Neural cell (in vitro differentiated cells): ENCODE measurements around the gene MSANTD3. TPM values are rescaled to one million over a fixed set of nuclear protein-coding genes. Genes with fewer than 3 reads are reported as not detected.
"Not testable (repeated sequence)": the region's sequence is repeated elsewhere in the genome, so short reads cannot be mapped to it uniquely, and the experiment has no call there.

Experiments
- H2AFZ ChIP-seq: fragments of 200-600, 300-800 bp; sonication (generic), shearing (Covaris generic); 2 replicates; pipeline ENCODE4 v1.6.0; 2014; ENCODE audit warnings: low read depth, mild to moderate bottlenecking, antibody characterized with exemption, low read length, moderate library complexity
- H3F3A ChIP-seq: fragments of 200-600 bp; shearing (Covaris generic); 2 replicates; pipeline ENCODE4 v1.6.1; 2016; ENCODE audit warnings: mild to moderate bottlenecking, moderate library complexity, mixed read lengths, antibody characterized with exemption, low read length; ENCODE audit not compliant: insufficient read depth, poor library complexity, severe bottlenecking
- H3K27ac ChIP-seq: fragments of 200-600, 300-800 bp; sonication (generic), shearing (Covaris generic); 2 replicates; pipeline ENCODE4 v1.5.1; 2014; ENCODE audit warnings: mild to moderate bottlenecking, low read length, moderate library complexity
- H3K27me3 ChIP-seq: fragments of 300-800, 200-600 bp; sonication (generic), shearing (Covaris generic); 2 replicates; pipeline ENCODE4 v1.6.0; 2014; ENCODE audit warnings: mild to moderate bottlenecking, low read depth, low read length, moderate library complexity; ENCODE audit not compliant: insufficient read depth
- H3K36me3 ChIP-seq: fragments of 300-800, 200-600 bp; sonication (generic), shearing (Covaris generic); 2 replicates; pipeline ENCODE4 v1.5.1; 2014; ENCODE audit warnings: mild to moderate bottlenecking, antibody characterized with exemption, low read length, moderate library complexity; ENCODE audit not compliant: insufficient read depth
- H3K4me2 ChIP-seq: fragments of 300-800, 200-600 bp; sonication (generic), shearing (Covaris generic); 2 replicates; pipeline ENCODE4 v1.6.0; 2014; ENCODE audit warnings: mild to moderate bottlenecking, low read length
- H3K4me3 ChIP-seq: fragments of 300-800, 200-600 bp; sonication (generic), shearing (Covaris generic); 2 replicates; pipeline ENCODE4 v1.5.1; 2014; ENCODE audit warnings: mild to moderate bottlenecking, low read length, moderate library complexity
- H3K79me2 ChIP-seq: fragments of 200-600 bp; shearing (Covaris generic); replicated peaks from 2 replicates; pipeline ENCODE4 v1.6.0; 2014; ENCODE audit warnings: mild to moderate bottlenecking, low read length, moderate library complexity; ENCODE audit not compliant: insufficient read depth
- H3K9ac ChIP-seq: fragments of 300-800, 200-600 bp; sonication (generic), shearing (Covaris generic); 2 replicates; pipeline ENCODE4 v1.6.1; 2016; ENCODE audit warnings: mild to moderate bottlenecking, low read length, mixed read lengths
- H3K9me2 ChIP-seq: fragments of 200-600 bp; shearing (Covaris generic); 2 replicates; pipeline ENCODE4 v1.6.1; 2016; ENCODE audit warnings: mild to moderate bottlenecking, low read length, mixed read lengths; ENCODE audit not compliant: insufficient read depth
- H3K9me3 ChIP-seq: fragments of 200-600, 300-800 bp; sonication (generic), shearing (Covaris generic); 2 replicates; pipeline ENCODE4 v1.6.1; 2016; ENCODE audit warnings: mild to moderate bottlenecking, mixed run types, low read length, moderate library complexity, mixed read lengths
- H4K20me1 ChIP-seq: fragments of 200-600 bp; shearing (Covaris generic); 2 replicates; pipeline ENCODE4 v1.6.1; 2016; ENCODE audit warnings: mild to moderate bottlenecking, mixed run types; ENCODE audit not compliant: insufficient read depth
- CTCF ChIP-seq: fragments of 450-650 bp; IDR thresholded peaks from 2 replicates; pipeline ENCODE4 v1.5.1; 2014; ENCODE audit warnings: antibody characterized with exemption, mild to moderate bottlenecking, moderate library complexity; ENCODE audit not compliant: poor library complexity, severe bottlenecking
- EP300 ChIP-seq: fragments of 450-650 bp; conservative IDR thresholded peaks from 2 replicates; pipeline ENCODE4 v1.6.1; 2014; ENCODE audit warnings: antibody characterized with exemption, mild to moderate bottlenecking, moderate library complexity; ENCODE audit not compliant: poor library complexity, severe bottlenecking
- EZH2 ChIP-seq: fragments of 200-600, 300-800 bp; shearing (Covaris generic), sonication (generic); IDR thresholded peaks from 2 replicates; pipeline ENCODE4 v1.6.1; 2014; ENCODE audit warnings: antibody characterized with exemption, low read length, borderline replicate concordance, mild to moderate bottlenecking; ENCODE audit not compliant: insufficient read depth, poor library complexity, severe bottlenecking
- MXI1 ChIP-seq: fragments of 450-650 bp; conservative IDR thresholded peaks from 2 replicates; pipeline ENCODE4 v1.6.1; 2014; ENCODE audit warnings: antibody characterized with exemption, mild to moderate bottlenecking; ENCODE audit not compliant: poor library complexity, severe bottlenecking
- POLR2AphosphoS5 ChIP-seq: IDR thresholded peaks from 2 replicates; pipeline ENCODE4 v1.6.1; 2012
- RAD21 ChIP-seq: fragments of 450-650 bp; conservative IDR thresholded peaks from 2 replicates; pipeline ENCODE4 v1.6.1; 2014; ENCODE audit warnings: antibody characterized with exemption, mild to moderate bottlenecking, moderate library complexity
- REST ChIP-seq: IDR thresholded peaks from 2 replicates; pipeline ENCODE4 v1.6.1; 2012; ENCODE audit warnings: borderline replicate concordance
- SMC3 ChIP-seq: fragments of 450-650 bp; conservative IDR thresholded peaks from 2 replicates; pipeline ENCODE4 v1.6.1; 2014; ENCODE audit warnings: antibody characterized with exemption, mild to moderate bottlenecking, moderate library complexity; ENCODE audit not compliant: poor library complexity
- TAF1 ChIP-seq: IDR thresholded peaks from 2 replicates; pipeline ENCODE4 v1.6.1; 2012; ENCODE audit warnings: low read depth
- polyA plus RNA-seq: library from polyadenylated mRNA; depleted of rRNA; stranded (reverse); fragments of >200 nt; gene quantifications from 2 replicates; pipeline ENCODE4 v1.2.3, GENCODE V29; 2014

Gene MSANTD3
- polyA plus RNA-seq, 1 donor from 2014 or later = 82.6 TPM

DNA sequence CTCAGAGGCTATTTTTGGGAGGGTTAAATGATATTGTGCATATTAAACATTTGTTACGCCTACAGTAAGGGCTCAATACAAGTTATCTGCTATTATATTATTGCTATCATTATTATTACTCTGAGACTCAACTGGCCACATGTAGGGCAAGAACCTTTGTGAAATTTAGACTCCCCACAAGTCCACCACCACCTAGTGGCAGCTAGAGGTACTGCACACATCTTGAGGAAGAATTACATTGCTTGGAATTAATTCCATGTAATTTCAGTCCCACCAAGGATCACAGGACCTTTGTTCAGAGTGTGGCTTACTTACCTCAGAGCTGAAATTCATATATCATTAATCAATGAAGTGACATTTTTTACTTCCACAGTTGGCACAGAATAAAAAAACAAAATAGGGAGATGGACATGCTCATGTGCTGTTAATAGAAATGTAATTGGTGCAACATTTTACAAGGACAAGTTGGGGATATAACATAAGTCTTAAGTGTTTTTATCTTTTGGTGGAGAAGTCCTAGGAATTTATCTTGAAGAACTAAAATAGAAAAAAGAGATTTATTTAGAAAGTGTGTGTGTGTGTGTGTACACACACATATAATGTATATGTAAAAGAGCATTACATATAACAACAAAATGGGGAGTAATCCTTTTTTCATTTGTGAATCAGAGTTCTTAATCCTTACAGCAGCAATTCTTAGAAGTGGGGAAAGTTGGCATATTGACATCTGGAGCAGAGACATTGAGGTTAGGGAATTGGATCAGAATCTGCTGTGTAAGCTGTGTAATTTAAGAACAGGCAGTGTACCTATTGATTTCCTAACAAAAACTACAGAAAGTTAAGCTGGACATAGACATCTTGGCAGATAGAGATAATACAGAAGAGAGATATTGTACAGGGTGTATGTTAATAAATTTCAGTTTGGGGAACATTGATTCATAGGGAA lies 11.2 kb downstream of the MSANTD3 start:
- Histone ChIP-seq H3K27ac (no peak overlapping the region), H3K4me2 (no peak overlapping the region), H4K20me1 (no peaks in the 10 kb centered on the region), H3F3A (peaks cover 2% of the 10 kb centered on the region), H3K27me3 (no peaks in the 10 kb centered on the region), H2AFZ (no peak overlapping the region), H3K79me2 (peaks cover 51% of the 10 kb centered on the region), H3K9ac (no peak overlapping the region), H3K36me3 (no peaks in the 10 kb centered on the region), H3K9me3 (no peaks in the 10 kb centered on the region), H3K9me2 (no peaks in the 10 kb centered on the region), H3K4me3 (no peak overlapping the region)
- TF ChIP-seq SMC3 (peak; percentile 56), MXI1 (no peak), EP300 (no peak), CTCF (peak; percentile 72), RAD21 (peak; percentile 47)

DNA sequence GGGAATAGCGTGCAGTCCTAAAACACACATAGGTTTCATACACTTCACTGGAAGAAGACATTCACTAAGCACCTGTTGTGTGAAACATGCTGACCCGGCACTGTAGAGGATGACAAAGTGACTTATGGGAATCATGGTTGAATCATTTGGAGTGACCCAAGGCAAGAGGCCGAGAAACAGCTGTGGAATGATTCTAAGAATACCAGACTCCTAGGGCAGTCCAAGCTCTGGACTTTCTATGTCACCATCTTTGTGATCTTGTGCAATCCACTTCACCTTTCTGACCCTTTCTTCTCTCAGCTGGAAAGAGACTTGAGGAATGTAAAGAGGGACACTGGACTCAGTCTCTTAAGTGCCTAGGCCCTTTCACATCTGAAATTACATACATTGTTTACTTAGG lies 13.1 kb downstream of the MSANTD3 start:
- H3K9me2 ChIP-seq = no peaks in the 10 kb centered on the region
- peaks cover 34% of the 10 kb centered on the region for H3K79me2 ChIP-seq
- no peak overlapping the region for H3K27ac ChIP-seq
- H3K4me3 ChIP-seq = no peak overlapping the region
- no peak overlapping the region for H2AFZ ChIP-seq
- H3K4me2 ChIP-seq = no peak overlapping the region
- no peaks in the 10 kb centered on the region for H3K27me3 ChIP-seq
- H4K20me1 ChIP-seq = no peaks in the 10 kb centered on the region
- peaks cover 2% of the 10 kb centered on the region for H3F3A ChIP-seq
- H3K9me3 ChIP-seq = no peaks in the 10 kb centered on the region
- no peak overlapping the region for H3K9ac ChIP-seq
- peaks cover 7% of the 10 kb centered on the region for H3K36me3 ChIP-seq
- no peak for TF ChIP-seq EP300
- no peak for TF ChIP-seq POLR2AphosphoS5
- no peak for TF ChIP-seq REST
- no peak for TF ChIP-seq RAD21
- TF ChIP-seq EZH2 = no peak
- TF ChIP-seq TAF1 = no peak
- TF ChIP-seq CTCF = no peak

DNA sequence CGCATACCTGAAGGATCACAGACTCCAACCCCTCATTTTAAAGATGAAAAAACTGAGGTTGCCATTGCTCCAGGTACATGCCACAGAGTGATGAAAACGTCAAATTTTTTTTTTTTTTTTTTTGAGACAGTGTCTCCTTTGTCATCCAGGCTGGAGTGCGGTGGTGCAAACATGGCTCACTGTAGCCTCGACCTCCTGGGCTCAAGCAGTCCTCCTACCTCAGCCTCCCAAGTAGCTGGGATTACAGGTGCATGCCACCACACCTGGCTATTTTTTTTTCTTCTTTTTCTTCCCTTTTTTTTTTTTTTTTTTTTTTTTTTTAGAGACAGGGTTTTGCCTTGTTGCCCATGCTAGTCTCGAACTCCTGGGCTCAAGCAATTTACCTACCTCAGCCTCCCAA lies 13.5 kb downstream of the MSANTD3 start:
- H3K4me3 ChIP-seq, H3K36me3 ChIP-seq, H3F3A ChIP-seq, H3K27me3 ChIP-seq, H3K4me2 ChIP-seq, H3K9me3 ChIP-seq, H3K27ac ChIP-seq, H3K9ac ChIP-seq, H3K9me2 ChIP-seq, H4K20me1 ChIP-seq, H2AFZ ChIP-seq: not testable (repeated sequence)
- peaks cover 30% of the 10 kb centered on the region for H3K79me2 ChIP-seq
